GM10266 (cell line): ENCODE measurements around the gene TMEM151A.

Experiments
- DNase-seq: peaks from one replicate; pipeline ENCODE4 v3.0.0; 2012; ENCODE audit errors: extremely low spot score
- CTCF ChIP-seq: IDR thresholded peaks from 2 replicates; pipeline ENCODE4 v1.5.1; 2012; ENCODE audit warnings: mild to moderate bottlenecking, low read depth; ENCODE audit not compliant: control insufficient read depth, insufficient read depth; ENCODE audit errors: missing control alignments

Gene TMEM151A

GRCh38 chr11:66291303-66291705, 390 bp upstream of the TMEM151A start:
- no peak for DNase-seq
- no peak for TF ChIP-seq CTCF

GRCh38 chr11:66292543-66293332, 1.0 kb downstream of the TMEM151A start:
- no peak for TF ChIP-seq CTCF
- no peak for DNase-seq

- no peak for DNase-seq
- no peak for TF ChIP-seq CTCF
Measured at GRCh38 chr11:66293352-66293751, 1.7 kb downstream of the TMEM151A start.

- no peak for TF ChIP-seq CTCF
- DNase-seq = no peak
Measured at GRCh38 chr11:66293777-66294625, 2.3 kb downstream of the TMEM151A start.

- TF ChIP-seq CTCF = no peak
- DNase-seq = no peak
Measured at GRCh38 chr11:66294626-66295620, 3.2 kb downstream of the TMEM151A start.

GRCh38 chr11:66297610-66298009, 5.9 kb downstream of the TMEM151A start:
- DNase-seq = no peak
- TF ChIP-seq CTCF = no peak
